Measurements from ENCODE around the gene AHCYL2.
"Not testable (repeated sequence)": the region's sequence is repeated elsewhere in the genome, so short reads cannot be mapped to it uniquely, and the experiment has no call there.

The AHCYL2 gene

DNA sequence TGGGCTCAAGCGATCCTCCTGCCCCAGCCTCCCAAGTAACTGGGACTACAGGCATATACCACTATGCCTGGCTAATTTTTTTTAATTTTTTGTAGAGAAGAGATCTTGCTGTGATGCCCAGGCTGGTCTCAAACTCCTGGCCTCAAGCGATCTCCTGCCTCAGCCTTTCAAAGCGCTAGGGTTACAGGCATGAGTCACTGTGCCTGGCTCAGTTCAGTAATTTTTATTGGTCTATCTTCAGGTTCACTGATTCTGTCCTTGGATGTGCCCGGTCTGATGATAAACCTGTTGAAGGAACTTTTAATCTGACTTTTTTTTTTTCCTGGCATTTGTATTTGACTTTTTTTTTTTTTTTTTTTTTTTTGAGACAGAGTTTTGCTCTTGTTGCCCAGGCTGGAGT lies 169.3 kb downstream of the AHCYL2 start:
- in situ Hi-C loops (cut with HindIII; ENCODE audit: low pct_unique_long_range_greater_than_20kb, low sequenced_read_pairs) = no loop called here
- no peak for TF ChIP-seq JUND (IDR thresholded peaks at IDR 0.05; ENCODE audit: low read depth)
- no peak for DNase-seq (ENCODE audit: low read depth in 1 of 2, low spot score in 1 of 2)

- TF ChIP-seq JUND (IDR thresholded peaks at IDR 0.05; ENCODE audit: low read depth) = no peak
- DNase-seq (ENCODE audit: low read depth in 1 of 2, low spot score in 1 of 2) = no peak
- in situ Hi-C loops (cut with HindIII; ENCODE audit: low pct_unique_long_range_greater_than_20kb, low sequenced_read_pairs) = no loop called here
Observed at GRCh38 chr7:129394982-129395914, 170.4 kb downstream of the AHCYL2 start.

GRCh38 chr7:129401228-129401966 lies 176.6 kb downstream of the AHCYL2 start:
- DNase-seq (ENCODE audit: low read depth in 1 of 2, low spot score in 1 of 2) = peak; percentile 4 to 81
- in situ Hi-C loops (cut with HindIII; ENCODE audit: low pct_unique_long_range_greater_than_20kb, low sequenced_read_pairs) = no loop called here
- TF ChIP-seq JUND (IDR thresholded peaks at IDR 0.05; ENCODE audit: low read depth) = no peak

GRCh38 chr7:129401967-129402860 lies 177.4 kb downstream of the AHCYL2 start:
- in situ Hi-C loops (cut with HindIII; ENCODE audit: low pct_unique_long_range_greater_than_20kb, low sequenced_read_pairs) = no loop called here
- TF ChIP-seq JUND (IDR thresholded peaks at IDR 0.05; ENCODE audit: low read depth) = no peak
- DNase-seq (ENCODE audit: low read depth in 1 of 2, low spot score in 1 of 2) = peak in 1 of 2 experiments; percentile 40

GRCh38 chr7:129405527-129405926 lies 180.7 kb downstream of the AHCYL2 start:
- no peak for DNase-seq (ENCODE audit: low read depth in 1 of 2, low spot score in 1 of 2)
- no peak for TF ChIP-seq JUND (IDR thresholded peaks at IDR 0.05; ENCODE audit: low read depth)
- in situ Hi-C loops (cut with HindIII; ENCODE audit: low pct_unique_long_range_greater_than_20kb, low sequenced_read_pairs) = no loop called here

- DNase-seq (ENCODE audit: low read depth in 1 of 2, low spot score in 1 of 2); in situ Hi-C loops (cut with HindIII; ENCODE audit: low pct_unique_long_range_greater_than_20kb, low sequenced_read_pairs): not testable (repeated sequence)
Observed at GRCh38 chr7:129410238-129410637, 185.4 kb downstream of the AHCYL2 start.

DNA sequence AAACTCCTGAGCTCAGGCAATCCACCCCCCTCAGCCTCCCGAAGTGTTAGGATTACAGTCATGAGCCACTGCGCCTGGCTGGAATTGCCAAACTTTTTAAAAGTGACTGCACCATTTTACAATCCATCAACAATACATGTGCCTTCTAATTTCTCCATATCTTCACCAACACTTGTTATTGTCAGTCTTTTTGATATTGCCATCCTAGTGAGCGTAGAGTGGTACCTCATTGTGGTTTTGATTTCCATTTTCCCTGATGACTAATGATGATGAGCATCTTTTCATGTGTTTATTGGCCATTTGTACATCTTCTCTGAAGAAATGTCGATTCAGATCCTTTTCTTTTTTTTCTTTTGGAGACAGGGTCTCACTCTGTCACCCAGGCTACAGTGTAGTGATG lies 187.7 kb downstream of the AHCYL2 start:
- DNase-seq (ENCODE audit: low read depth in 1 of 2, low spot score in 1 of 2) = no peak
- in situ Hi-C loops (cut with HindIII; ENCODE audit: low pct_unique_long_range_greater_than_20kb, low sequenced_read_pairs) = no loop called here
- no peak for TF ChIP-seq JUND (IDR thresholded peaks at IDR 0.05; ENCODE audit: low read depth)

- TF ChIP-seq JUND (IDR thresholded peaks at IDR 0.05; ENCODE audit: low read depth) = no peak
- in situ Hi-C loops (cut with HindIII; ENCODE audit: low pct_unique_long_range_greater_than_20kb, low sequenced_read_pairs) = no loop called here
- DNase-seq (ENCODE audit: low read depth in 1 of 2, low spot score in 1 of 2) = peak in 1 of 2 experiments; percentile 68
Observed at GRCh38 chr7:129417073-129417472, 192.2 kb downstream of the AHCYL2 start.

GRCh38 chr7:129421717-129422250 lies 197.0 kb downstream of the AHCYL2 start:
- TF ChIP-seq JUND (IDR thresholded peaks at IDR 0.05; ENCODE audit: low read depth) = no peak
- no peak for DNase-seq (ENCODE audit: low read depth in 1 of 2, low spot score in 1 of 2)
- in situ Hi-C loops (cut with HindIII; ENCODE audit: low pct_unique_long_range_greater_than_20kb, low sequenced_read_pairs) = no loop called here

DNA sequence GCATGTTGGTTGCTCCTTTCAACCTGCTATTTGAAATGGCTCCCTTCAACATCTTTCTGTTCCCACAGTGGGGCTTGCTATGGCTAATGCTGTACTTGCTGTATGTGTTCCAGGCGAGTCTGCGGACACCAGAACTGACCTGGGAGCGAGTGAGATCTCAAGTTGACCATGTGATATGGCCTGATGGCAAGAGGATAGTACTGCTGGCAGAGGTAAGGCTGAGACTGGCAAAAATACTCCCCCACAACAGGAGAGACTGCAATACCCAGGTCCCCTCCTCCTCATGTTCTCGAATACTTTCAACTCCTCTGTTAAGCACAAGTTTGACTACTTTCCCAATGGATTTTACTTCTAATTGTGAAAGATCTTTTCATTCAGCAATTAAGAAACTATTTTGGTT lies 197.9 kb downstream of the AHCYL2 start:
- in situ Hi-C loops (cut with HindIII; ENCODE audit: low pct_unique_long_range_greater_than_20kb, low sequenced_read_pairs) = no loop called here
- no peak for DNase-seq (ENCODE audit: low read depth in 1 of 2, low spot score in 1 of 2)
- no peak for TF ChIP-seq JUND (IDR thresholded peaks at IDR 0.05; ENCODE audit: low read depth)

DNA sequence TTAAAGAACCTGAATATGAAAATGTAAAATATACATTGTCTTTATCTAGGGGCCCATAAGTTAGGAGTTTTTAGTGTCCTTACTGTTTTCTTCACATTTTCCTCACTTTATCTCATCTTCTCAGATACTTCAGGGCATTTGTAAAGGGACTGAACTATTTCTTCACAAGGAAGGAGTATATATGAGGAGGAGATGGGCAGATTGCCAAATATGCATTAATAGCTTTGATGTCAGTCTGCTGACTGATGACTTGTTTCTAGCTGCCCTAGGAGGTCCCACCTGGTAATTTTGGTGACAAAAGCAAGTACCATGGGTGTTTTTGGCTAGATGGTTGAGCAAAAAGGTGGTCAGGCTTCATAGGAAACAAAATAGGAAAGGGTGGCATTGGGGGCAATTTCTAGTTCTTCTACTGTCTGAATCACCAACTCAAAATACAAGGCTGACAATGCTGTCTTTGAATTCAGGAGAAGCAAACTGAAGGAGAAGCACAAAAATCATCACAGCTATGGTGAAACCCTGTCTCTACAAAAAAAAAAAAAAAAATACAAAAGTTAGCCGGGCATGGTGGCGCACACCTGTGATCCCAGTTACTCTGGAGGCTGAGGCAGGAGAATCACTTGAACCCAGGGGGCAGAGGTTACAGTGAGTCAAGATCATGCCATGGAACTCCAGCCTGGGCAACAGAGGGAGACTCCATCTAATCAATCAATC lies 199.0 kb downstream of the AHCYL2 start:
- TF ChIP-seq JUND (IDR thresholded peaks at IDR 0.05; ENCODE audit: low read depth) = no peak
- in situ Hi-C loops (cut with HindIII; ENCODE audit: low pct_unique_long_range_greater_than_20kb, low sequenced_read_pairs) = no loop called here
- peak in 1 of 2 experiments; percentile 52 for DNase-seq (ENCODE audit: low read depth in 1 of 2, low spot score in 1 of 2)
